Measurements from ENCODE around the gene C1orf35.
A peak's percentile ranks its signal among the peaks of the same experiment; 100 is the strongest.

C1orf35 gene

GRCh38 chr1:228102791-228103620 lies at the start of gene C1orf35:
Gene C1orf35 (minus strand): TSS chr1:228103325. CDS start chr1:228103227, 98 bp downstream.
- H3K27ac ChIP-seq, result peak within 1 kb of the TSS; percentile 71
- DNase-seq (ENCODE audit: low read depth, low spot score), result no peak

DNA sequence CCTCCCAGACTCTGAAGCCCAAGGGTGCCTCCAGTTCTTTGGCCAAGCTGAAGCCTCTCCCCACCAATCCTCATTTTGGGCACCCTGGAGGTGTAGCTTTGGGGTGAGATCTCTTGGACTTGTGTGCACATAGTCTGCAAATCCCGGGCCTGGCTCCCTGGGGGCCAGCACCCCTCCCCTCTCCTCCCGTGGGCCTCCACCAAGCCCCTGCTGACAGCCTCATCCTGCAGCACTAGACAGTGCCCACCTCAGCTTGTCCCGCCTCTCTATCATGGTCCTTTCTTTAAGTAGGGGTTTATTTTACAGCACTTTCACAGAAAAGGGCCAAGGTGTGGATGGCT lies 49.8 kb upstream of the C1orf35 start:
- no peak for DNase-seq (ENCODE audit: low read depth, low spot score)

DNA sequence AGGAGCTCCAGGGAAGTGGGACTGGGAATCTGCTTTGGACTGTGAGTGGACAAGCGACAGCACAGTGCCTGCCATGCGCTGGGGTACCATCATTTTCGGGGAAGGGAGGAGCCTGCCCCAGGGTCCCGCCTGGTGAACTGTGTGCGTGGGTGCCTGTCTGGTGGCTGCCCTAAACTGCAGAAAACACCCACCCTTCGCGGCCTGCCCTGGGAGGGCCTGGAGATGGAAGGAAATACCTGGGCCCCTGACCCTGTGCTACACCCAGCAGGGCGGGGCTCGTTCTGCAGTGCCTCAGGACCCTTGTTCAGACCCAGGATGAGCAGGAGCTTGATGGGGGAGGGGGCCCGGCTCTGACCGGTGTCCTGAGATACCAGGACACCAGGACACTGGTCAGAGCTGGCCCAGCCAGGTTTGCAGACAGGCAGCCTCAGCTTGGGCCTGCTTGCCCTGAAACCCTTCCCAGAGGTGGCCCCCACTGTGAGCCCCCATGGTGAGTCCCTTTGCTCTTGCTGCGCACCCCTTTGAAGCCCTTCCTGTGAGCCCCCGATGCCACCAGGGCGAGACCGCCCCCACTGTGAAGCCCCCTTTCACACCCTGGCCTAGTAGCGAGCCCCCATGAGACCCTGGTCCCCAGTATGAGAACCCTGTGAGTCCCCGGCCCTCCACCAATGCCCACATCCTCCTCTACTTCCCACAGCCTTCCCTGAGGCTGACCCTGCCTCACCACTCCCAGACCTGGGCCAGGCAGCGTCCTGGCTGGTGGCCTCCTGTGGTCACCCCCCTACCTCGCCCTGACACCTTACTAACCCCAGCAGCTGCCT lies 49.2 kb upstream of the C1orf35 start:
- no peak overlapping the region for H3K27ac ChIP-seq
- no peak for DNase-seq (ENCODE audit: low read depth, low spot score)

More for the DNA sequence above, 49.8 kb upstream of the C1orf35 start:
- no peak overlapping the region for H3K27ac ChIP-seq

GRCh38 chr1:228151180-228151925 lies 48.2 kb upstream of the C1orf35 start:
- DNase-seq (ENCODE audit: low read depth, low spot score), result no peak
- H3K27ac ChIP-seq, result peak overlapping the region; percentile 61

- no peak for DNase-seq (ENCODE audit: low read depth, low spot score)
These were observed 47.5 kb upstream of the C1orf35 start for GRCh38 chr1:228150461-228151179.

DNA sequence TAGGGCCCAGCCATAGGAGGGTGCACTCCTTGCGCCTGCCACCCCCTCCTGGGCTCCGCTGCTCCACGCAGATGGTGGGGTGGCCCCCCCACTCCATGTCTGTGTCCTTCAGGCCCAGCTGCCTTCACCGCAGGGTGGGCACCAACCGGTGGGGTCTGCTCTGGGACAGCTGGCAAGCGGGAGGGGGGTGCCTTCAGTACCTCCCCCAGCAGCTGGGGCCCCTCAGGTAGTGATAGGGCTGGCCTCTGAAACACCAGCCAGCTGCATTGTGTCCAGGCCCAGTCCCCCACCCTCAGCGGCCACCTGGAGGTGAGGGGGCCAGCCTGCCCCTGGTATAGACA lies 47.0 kb upstream of the C1orf35 start:
- no peak for DNase-seq (ENCODE audit: low read depth, low spot score)
- peak overlapping the region; percentile 61 for H3K27ac ChIP-seq

More at GRCh38 chr1:228150461-228151179, 47.5 kb upstream of the C1orf35 start:
- peak overlapping the region; percentile 61 for H3K27ac ChIP-seq

DNA sequence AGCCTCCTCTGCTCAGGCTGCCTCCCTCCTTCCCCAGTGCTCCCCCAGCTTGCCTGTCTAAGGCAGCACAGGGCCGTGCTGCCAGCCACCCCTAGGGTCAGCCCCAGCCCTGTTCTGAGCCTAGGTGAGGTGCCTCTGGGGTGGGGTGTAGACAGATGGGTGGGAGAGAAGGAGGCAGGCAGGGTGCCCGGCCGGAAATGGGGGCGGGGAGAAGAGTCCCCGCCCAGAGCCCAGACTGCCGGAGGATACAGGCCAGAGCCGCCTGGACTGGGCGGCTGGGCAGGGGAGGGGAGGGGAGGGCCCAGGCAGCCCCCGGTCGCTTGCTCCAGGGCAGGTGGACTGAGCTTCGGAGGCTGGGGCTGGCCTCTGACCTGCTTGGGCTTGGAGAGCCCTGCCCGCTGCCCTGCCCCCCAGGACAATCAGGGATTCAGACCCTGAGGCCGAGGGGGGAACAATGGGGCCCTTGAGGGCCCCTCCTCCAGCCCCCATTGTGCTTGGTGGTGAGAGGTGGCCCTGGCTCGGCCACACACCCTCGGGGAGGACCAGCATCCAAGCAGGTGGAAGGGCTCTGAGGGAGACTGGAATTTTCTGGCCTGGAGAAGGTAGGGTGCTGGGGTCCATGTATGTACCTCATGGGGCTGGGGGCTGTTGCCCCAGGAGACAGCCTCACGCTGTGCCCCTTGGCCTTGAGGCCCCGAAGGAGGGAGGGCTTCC lies 46.4 kb upstream of the C1orf35 start, which contains the start of gene GJC2:
GJC2 (plus strand) TSS at position 525 of the 714 bp plus-strand sequence. CDS start 7,829 bp downstream, outside the sequence.
- H3K27ac ChIP-seq, result peak within 1 kb of the TSS; percentile 61
- DNase-seq (ENCODE audit: low read depth, low spot score), result no peak

DNA sequence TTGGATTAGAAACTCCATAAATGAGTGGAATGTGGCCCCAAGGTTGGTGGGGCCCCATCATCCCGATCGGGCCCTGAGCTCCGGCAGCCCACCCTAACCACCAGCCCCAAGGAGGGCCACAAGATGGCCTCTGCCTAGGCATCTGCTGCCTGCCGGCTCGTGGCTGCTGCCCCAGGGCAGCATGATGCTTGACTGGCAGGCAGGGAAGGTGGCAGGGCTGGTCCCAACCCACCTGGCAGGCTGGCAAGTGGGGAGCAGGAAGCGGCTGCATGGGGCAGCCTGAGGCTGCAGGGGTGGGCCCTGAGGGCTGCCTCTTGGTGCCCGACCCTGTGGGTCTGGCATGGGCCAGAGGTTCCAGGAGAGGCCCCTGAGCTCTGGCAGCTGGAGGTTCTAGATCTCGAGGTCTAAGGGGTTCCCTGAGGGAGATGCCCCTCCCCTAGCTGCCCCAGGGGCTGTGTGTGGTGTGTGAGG lies 45.8 kb upstream of the C1orf35 start:
- peak overlapping the region; percentile 61 for H3K27ac ChIP-seq
- DNase-seq (ENCODE audit: low read depth, low spot score), result no peak

DNA sequence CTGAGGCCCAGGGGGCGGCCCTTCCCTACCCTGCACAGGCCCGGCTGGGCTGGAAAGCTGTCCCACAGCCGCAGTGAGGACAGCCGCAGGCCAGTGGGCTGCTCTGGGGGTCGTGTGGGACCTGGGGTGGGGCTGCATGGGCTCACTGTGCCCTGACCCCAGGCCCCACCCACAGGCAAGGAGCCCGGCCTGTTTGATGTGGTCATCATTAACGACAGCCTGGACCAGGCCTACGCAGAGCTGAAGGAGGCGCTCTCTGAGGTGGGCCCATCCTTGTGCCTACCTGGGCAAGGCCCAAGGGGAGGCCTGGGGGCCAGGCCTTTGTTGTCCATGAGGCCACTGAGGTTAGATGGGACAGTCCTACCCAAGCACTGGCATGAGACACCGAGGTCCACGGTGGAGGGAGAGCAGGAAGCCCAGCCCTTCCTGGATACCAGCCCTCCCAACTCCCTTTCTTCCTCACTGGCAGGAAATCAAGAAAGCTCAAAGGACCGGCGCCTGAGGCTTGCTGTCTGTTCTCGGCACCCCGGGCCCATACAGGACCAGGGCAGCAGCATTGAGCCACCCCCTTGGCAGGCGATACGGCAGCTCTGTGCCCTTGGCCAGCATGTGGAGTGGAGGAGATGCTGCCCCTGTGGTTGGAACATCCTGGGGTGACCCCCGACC lies 45.2 kb upstream of the C1orf35 start:
- H3K27ac ChIP-seq, result peak overlapping the region; percentile 61
- no peak for DNase-seq (ENCODE audit: low read depth, low spot score)

GRCh38 chr1:228147768-228148167 lies 44.6 kb upstream of the C1orf35 start:
- no peak for DNase-seq (ENCODE audit: low read depth, low spot score)
- peak overlapping the region; percentile 61 for H3K27ac ChIP-seq

- no peak for DNase-seq (ENCODE audit: low read depth, low spot score)
- H3K27ac ChIP-seq, result no peak overlapping the region
These were observed 44.1 kb upstream of the C1orf35 start for GRCh38 chr1:228147151-228147693.

GRCh38 chr1:228146417-228147150 lies 43.5 kb upstream of the C1orf35 start:
- no peak for DNase-seq (ENCODE audit: low read depth, low spot score)
- no peak overlapping the region for H3K27ac ChIP-seq

- H3K27ac ChIP-seq, result no peak overlapping the region
- DNase-seq (ENCODE audit: low read depth, low spot score), result no peak
These were observed 42.6 kb upstream of the C1orf35 start for GRCh38 chr1:228145463-228146416.

GRCh38 chr1:228144993-228145343 lies 41.8 kb upstream of the C1orf35 start:
- no peak for DNase-seq (ENCODE audit: low read depth, low spot score)
- no peak overlapping the region for H3K27ac ChIP-seq

- DNase-seq (ENCODE audit: low read depth, low spot score), result no peak
- no peak overlapping the region for H3K27ac ChIP-seq
These were observed 41.3 kb upstream of the C1orf35 start for GRCh38 chr1:228144193-228144992.
